Measurements from ENCODE around the gene TBC1D22A. TPM values are rescaled to one million over a fixed set of nuclear protein-coding genes. Genes with fewer than 3 reads are reported as not detected.

TBC1D22A gene
- total RNA-seq, 1 donor from 2014 or later, result 6.8 TPM

DNA sequence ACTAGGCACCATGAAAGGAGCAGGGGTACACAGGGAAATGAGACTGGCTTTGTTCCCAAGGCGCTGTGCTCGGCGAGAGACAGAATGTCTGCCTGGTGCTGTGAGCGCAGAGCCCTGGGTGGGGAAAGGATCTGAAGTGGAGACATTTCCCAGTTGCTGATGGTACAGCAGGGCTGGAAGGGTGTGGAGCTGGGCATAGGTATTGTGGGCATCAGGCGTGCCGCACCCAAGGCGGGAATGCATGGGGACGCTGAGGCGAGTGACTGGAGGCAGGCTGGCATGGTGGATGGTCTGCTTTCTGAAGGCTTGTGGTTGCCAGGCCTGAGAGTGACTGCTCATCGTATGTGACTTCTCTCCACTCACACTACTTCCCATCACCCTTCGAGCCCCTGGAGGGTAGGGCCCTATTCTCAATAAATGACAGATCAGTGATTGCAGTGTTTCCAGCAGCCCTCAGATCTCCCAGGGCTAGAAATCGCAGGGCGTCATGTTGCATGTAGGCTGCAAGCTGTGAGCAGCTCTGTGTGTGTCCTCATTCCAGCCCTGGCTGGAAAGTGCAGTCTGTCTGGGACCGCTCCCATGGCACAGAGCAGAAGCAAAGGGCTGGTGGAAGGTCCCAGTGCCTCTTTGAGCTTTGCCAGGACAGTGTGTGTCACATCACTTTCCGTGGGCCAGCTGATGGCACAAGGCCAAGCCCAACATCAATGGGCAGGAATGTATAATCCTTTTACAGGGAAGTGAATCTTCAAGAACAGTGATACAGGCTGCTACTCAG is 67.7 kb downstream of the TBC1D22A start:
- Histone ChIP-seq H3K36me3 (ENCODE audit: control insufficient read depth in 3 of 3, insufficient read depth in 3 of 3, low read length in 3 of 3) (peaks cover 3 to 9% (median 4%) of the 10 kb centered on the region in 3 donors), H3K9me3 (ENCODE audit: control insufficient read depth in 3 of 3, low read length in 3 of 3) (peaks cover 0 to 4% (median 4%) of the 10 kb centered on the region in 3 donors), H3K27me3 (ENCODE audit: control insufficient read depth in 3 of 3, insufficient read depth in 3 of 3, low read length in 3 of 3) (no peaks in the 10 kb centered on the region), H3K4me3 (ENCODE audit: low read length in 3 of 3) (no peak overlapping the region), H3K4me1 (ENCODE audit: control insufficient read depth in 3 of 3, insufficient read depth in 3 of 3, low read length in 3 of 3) (peaks cover 19 to 26% (median 24%) of the 10 kb centered on the region in 3 donors), H3K27ac (ENCODE audit: low read depth, low read length) (peak overlapping the region; percentile 4), H3K9ac (ENCODE audit: low read depth in 1 of 3, low read length in 3 of 3) (peak overlapping the region in 2 of 3 donors; percentile 33 to 38)

GRCh38 chr22:46830841-46831240 is 68.4 kb downstream of the TBC1D22A start:
- no peak overlapping the region for H3K9ac ChIP-seq (ENCODE audit: low read depth in 1 of 3, low read length in 3 of 3)
- H3K27me3 ChIP-seq (ENCODE audit: control insufficient read depth in 3 of 3, insufficient read depth in 3 of 3, low read length in 3 of 3), result no peaks in the 10 kb centered on the region
- H3K9me3 ChIP-seq (ENCODE audit: control insufficient read depth in 3 of 3, low read length in 3 of 3), result peaks cover 0 to 6% (median 4%) of the 10 kb centered on the region in 3 donors
- peaks cover 3 to 9% (median 4%) of the 10 kb centered on the region in 3 donors for H3K36me3 ChIP-seq (ENCODE audit: control insufficient read depth in 3 of 3, insufficient read depth in 3 of 3, low read length in 3 of 3)
- H3K27ac ChIP-seq (ENCODE audit: low read depth, low read length), result no peak overlapping the region
- no peak overlapping the region for H3K4me3 ChIP-seq (ENCODE audit: low read length in 3 of 3)
- H3K4me1 ChIP-seq (ENCODE audit: control insufficient read depth in 3 of 3, insufficient read depth in 3 of 3, low read length in 3 of 3), result peaks cover 19 to 26% (median 24%) of the 10 kb centered on the region in 3 donors

- Histone ChIP-seq H3K9me3 (ENCODE audit: control insufficient read depth in 3 of 3, low read length in 3 of 3) (peaks cover 0 to 6% (median 4%) of the 10 kb centered on the region in 3 donors), H3K36me3 (ENCODE audit: control insufficient read depth in 3 of 3, insufficient read depth in 3 of 3, low read length in 3 of 3) (peaks cover 0 to 4% (median 2%) of the 10 kb centered on the region in 3 donors), H3K4me3 (ENCODE audit: low read length in 3 of 3) (no peak overlapping the region), H3K4me1 (ENCODE audit: control insufficient read depth in 3 of 3, insufficient read depth in 3 of 3, low read length in 3 of 3) (peaks cover 19 to 26% (median 24%) of the 10 kb centered on the region in 3 donors), H3K27me3 (ENCODE audit: control insufficient read depth in 3 of 3, insufficient read depth in 3 of 3, low read length in 3 of 3) (no peaks in the 10 kb centered on the region), H3K27ac (ENCODE audit: low read depth, low read length) (no peak overlapping the region), H3K9ac (ENCODE audit: low read depth in 1 of 3, low read length in 3 of 3) (no peak overlapping the region)
These were observed 70.8 kb downstream of the TBC1D22A start for GRCh38 chr22:46833228-46833627.

- H3K4me3 ChIP-seq (ENCODE audit: low read length in 3 of 3), result no peak overlapping the region
- H3K4me1 ChIP-seq (ENCODE audit: control insufficient read depth in 3 of 3, insufficient read depth in 3 of 3, low read length in 3 of 3), result peaks cover 16 to 17% (median 17%) of the 10 kb centered on the region in 3 donors
- H3K27ac ChIP-seq (ENCODE audit: low read depth, low read length), result no peak overlapping the region
- peaks cover 0 to 2% (median 0%) of the 10 kb centered on the region in 3 donors for H3K36me3 ChIP-seq (ENCODE audit: control insufficient read depth in 3 of 3, insufficient read depth in 3 of 3, low read length in 3 of 3)
- H3K9ac ChIP-seq (ENCODE audit: low read depth in 1 of 3, low read length in 3 of 3), result no peak overlapping the region
- H3K9me3 ChIP-seq (ENCODE audit: control insufficient read depth in 3 of 3, low read length in 3 of 3), result peaks cover 0 to 6% (median 4%) of the 10 kb centered on the region in 3 donors
- H3K27me3 ChIP-seq (ENCODE audit: control insufficient read depth in 3 of 3, insufficient read depth in 3 of 3, low read length in 3 of 3), result no peaks in the 10 kb centered on the region
These were observed 71.7 kb downstream of the TBC1D22A start for GRCh38 chr22:46834021-46834737.

DNA sequence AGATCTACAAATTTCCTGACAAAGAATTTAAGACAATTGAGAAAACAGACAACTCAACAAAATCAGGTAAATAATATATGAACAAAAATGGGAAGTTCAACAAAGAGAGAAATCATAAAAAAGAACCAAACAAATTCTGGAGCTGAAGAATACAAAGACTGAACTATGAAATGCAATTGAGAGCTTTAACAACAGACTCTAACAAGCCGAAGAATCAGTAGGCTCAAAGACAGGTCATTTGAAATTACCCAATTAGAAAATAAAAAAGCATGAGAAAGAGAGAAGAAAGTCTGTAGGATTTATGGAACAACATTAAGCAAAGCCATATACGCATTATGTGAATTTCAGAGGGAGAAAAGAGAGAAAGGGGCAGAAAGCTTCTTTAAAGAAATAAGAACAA is 72.8 kb downstream of the TBC1D22A start:
- no peak overlapping the region for H3K4me3 ChIP-seq (ENCODE audit: low read length in 3 of 3)
- peaks cover 6 to 7% (median 6%) of the 10 kb centered on the region in 3 donors for H3K4me1 ChIP-seq (ENCODE audit: control insufficient read depth in 3 of 3, insufficient read depth in 3 of 3, low read length in 3 of 3)
- no peak overlapping the region for H3K9ac ChIP-seq (ENCODE audit: low read depth in 1 of 3, low read length in 3 of 3)
- peaks cover 0 to 2% (median 0%) of the 10 kb centered on the region in 3 donors for H3K36me3 ChIP-seq (ENCODE audit: control insufficient read depth in 3 of 3, insufficient read depth in 3 of 3, low read length in 3 of 3)
- H3K27me3 ChIP-seq (ENCODE audit: control insufficient read depth in 3 of 3, insufficient read depth in 3 of 3, low read length in 3 of 3), result no peaks in the 10 kb centered on the region
- H3K27ac ChIP-seq (ENCODE audit: low read depth, low read length), result no peak overlapping the region
- peaks cover 0 to 6% (median 4%) of the 10 kb centered on the region in 3 donors for H3K9me3 ChIP-seq (ENCODE audit: control insufficient read depth in 3 of 3, low read length in 3 of 3)

- H3K9ac ChIP-seq (ENCODE audit: low read depth in 1 of 3, low read length in 3 of 3), result no peak overlapping the region
- no peak overlapping the region for H3K4me3 ChIP-seq (ENCODE audit: low read length in 3 of 3)
- no peaks in the 10 kb centered on the region for H3K27me3 ChIP-seq (ENCODE audit: control insufficient read depth in 3 of 3, insufficient read depth in 3 of 3, low read length in 3 of 3)
These were observed 73.2 kb downstream of the TBC1D22A start for GRCh38 chr22:46835693-46836092.

GRCh38 chr22:46841522-46841921 is 79.1 kb downstream of the TBC1D22A start:
- Histone ChIP-seq H3K36me3 (ENCODE audit: control insufficient read depth in 3 of 3, insufficient read depth in 3 of 3, low read length in 3 of 3) (no peaks in the 10 kb centered on the region), H3K4me3 (ENCODE audit: low read length in 3 of 3) (no peak overlapping the region), H3K27ac (ENCODE audit: low read depth, low read length) (no peak overlapping the region), H3K4me1 (ENCODE audit: control insufficient read depth in 3 of 3, insufficient read depth in 3 of 3, low read length in 3 of 3) (peaks cover 14 to 17% (median 17%) of the 10 kb centered on the region in 3 donors), H3K27me3 (ENCODE audit: control insufficient read depth in 3 of 3, insufficient read depth in 3 of 3, low read length in 3 of 3) (no peaks in the 10 kb centered on the region), H3K9me3 (ENCODE audit: control insufficient read depth in 3 of 3, low read length in 3 of 3) (no peaks in the 10 kb centered on the region), H3K9ac (ENCODE audit: low read depth in 1 of 3, low read length in 3 of 3) (no peak overlapping the region)

More at GRCh38 chr22:46835693-46836092, 73.2 kb downstream of the TBC1D22A start:
- H3K27ac ChIP-seq (ENCODE audit: low read depth, low read length), result no peak overlapping the region
- peaks cover 1 to 3% (median 2%) of the 10 kb centered on the region in 3 donors for H3K4me1 ChIP-seq (ENCODE audit: control insufficient read depth in 3 of 3, insufficient read depth in 3 of 3, low read length in 3 of 3)
- H3K36me3 ChIP-seq (ENCODE audit: control insufficient read depth in 3 of 3, insufficient read depth in 3 of 3, low read length in 3 of 3), result peaks cover 0 to 2% (median 0%) of the 10 kb centered on the region in 3 donors
- H3K9me3 ChIP-seq (ENCODE audit: control insufficient read depth in 3 of 3, low read length in 3 of 3), result peaks cover 0 to 6% (median 4%) of the 10 kb centered on the region in 3 donors

DNA sequence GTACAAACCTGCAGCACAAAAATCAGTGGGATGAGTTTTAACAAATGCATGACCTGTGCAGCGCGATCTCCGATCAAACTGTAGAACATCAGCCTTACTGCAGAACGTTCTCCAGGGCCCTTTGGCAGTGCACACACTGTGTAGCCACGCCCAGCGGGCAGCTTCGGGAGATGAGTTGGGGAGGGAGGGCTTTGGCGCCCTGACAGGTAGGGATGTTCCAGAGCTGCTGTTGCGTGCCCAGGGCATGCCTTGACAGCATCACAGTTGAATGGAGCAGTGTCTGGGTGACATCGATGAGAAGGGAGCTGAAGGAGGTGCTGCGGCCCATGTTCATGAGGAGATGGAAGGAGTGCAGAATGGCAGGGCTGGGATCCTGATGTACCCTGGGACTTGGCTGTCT is 80.2 kb downstream of the TBC1D22A start:
- H3K27me3 ChIP-seq (ENCODE audit: control insufficient read depth in 3 of 3, insufficient read depth in 3 of 3, low read length in 3 of 3), result no peaks in the 10 kb centered on the region
- no peak overlapping the region for H3K27ac ChIP-seq (ENCODE audit: low read depth, low read length)
- peaks cover 14 to 17% (median 17%) of the 10 kb centered on the region in 3 donors for H3K4me1 ChIP-seq (ENCODE audit: control insufficient read depth in 3 of 3, insufficient read depth in 3 of 3, low read length in 3 of 3)
- no peak overlapping the region for H3K9ac ChIP-seq (ENCODE audit: low read depth in 1 of 3, low read length in 3 of 3)
- H3K36me3 ChIP-seq (ENCODE audit: control insufficient read depth in 3 of 3, insufficient read depth in 3 of 3, low read length in 3 of 3), result peaks cover 0 to 3% (median 0%) of the 10 kb centered on the region in 3 donors
- H3K9me3 ChIP-seq (ENCODE audit: control insufficient read depth in 3 of 3, low read length in 3 of 3), result no peaks in the 10 kb centered on the region
- H3K4me3 ChIP-seq (ENCODE audit: low read length in 3 of 3), result no peak overlapping the region

GRCh38 chr22:46843821-46844255 is 81.4 kb downstream of the TBC1D22A start:
- Histone ChIP-seq H3K9me3 (ENCODE audit: control insufficient read depth in 3 of 3, low read length in 3 of 3) (no peaks in the 10 kb centered on the region), H3K4me1 (ENCODE audit: control insufficient read depth in 3 of 3, insufficient read depth in 3 of 3, low read length in 3 of 3) (peaks cover 14 to 18% (median 17%) of the 10 kb centered on the region in 3 donors), H3K9ac (ENCODE audit: low read depth in 1 of 3, low read length in 3 of 3) (no peak overlapping the region), H3K27me3 (ENCODE audit: control insufficient read depth in 3 of 3, insufficient read depth in 3 of 3, low read length in 3 of 3) (no peaks in the 10 kb centered on the region), H3K4me3 (ENCODE audit: low read length in 3 of 3) (no peak overlapping the region), H3K36me3 (ENCODE audit: control insufficient read depth in 3 of 3, insufficient read depth in 3 of 3, low read length in 3 of 3) (peaks cover 0 to 3% (median under 1%) of the 10 kb centered on the region in 3 donors), H3K27ac (ENCODE audit: low read depth, low read length) (no peak overlapping the region)
